Neural progenitor cell (in vitro differentiated cells): ENCODE measurements around the gene ARL2. TPM values are rescaled to one million over a fixed set of nuclear protein-coding genes. Genes with fewer than 3 reads are reported as not detected.

ENCODE experiments used
- DNase-seq: peaks from one replicate; pipeline ENCODE4 v3.0.0-alpha.2; 2016; ENCODE audit warnings: low spot score
- H2AFZ ChIP-seq: fragments of 200-600 bp; sonication (generic); replicated peaks from 2 replicates; pipeline ENCODE4 v1.6.1; 2016; ENCODE audit warnings: antibody characterized with exemption
- H3F3A ChIP-seq: fragments of 200-600 bp; sonication (generic); 2 replicates; pipeline ENCODE4 v1.6.1; 2016; ENCODE audit warnings: antibody characterized with exemption, low read depth
- H3K27ac ChIP-seq: fragments of 200-600 bp; sonication (generic); 2 replicates; pipeline ENCODE4 v1.5.1; 2016; ENCODE audit warnings: mild to moderate bottlenecking
- H3K27me3 ChIP-seq: fragments of 200-600 bp; sonication (generic); 2 replicates; pipeline ENCODE4 v1.6.1; 2016; ENCODE audit warnings: mild to moderate bottlenecking, moderate library complexity
- H3K36me3 ChIP-seq: fragments of 200-600 bp; sonication (generic); 2 replicates; pipeline ENCODE4 v1.5.1; 2016
- H3K4me1 ChIP-seq: fragments of 200-600 bp; sonication (generic); 2 replicates; pipeline ENCODE4 v1.6.1; 2016; ENCODE audit warnings: mixed run types
- H3K4me2 ChIP-seq: fragments of 200-600 bp; sonication (generic); 2 replicates; pipeline ENCODE4 v1.6.1; 2016
- H3K4me3 ChIP-seq: fragments of 200-600 bp; sonication (generic); 2 replicates; pipeline ENCODE4 v1.5.1; 2016
- H3K79me2 ChIP-seq: fragments of 200-600 bp; sonication (generic); 2 replicates; pipeline ENCODE4 v1.6.1; 2016; ENCODE audit warnings: low read depth
- H3K9ac ChIP-seq: fragments of 200-600 bp; sonication (generic); 2 replicates; pipeline ENCODE4 v1.6.1; 2016
- H3K9me3 ChIP-seq: fragments of 200-600 bp; sonication (generic); 2 replicates; pipeline ENCODE4 v1.5.1; 2016; ENCODE audit warnings: low read depth
- H4K20me1 ChIP-seq: fragments of 200-600 bp; sonication (generic); 2 replicates; pipeline ENCODE4 v1.6.1; 2016; ENCODE audit warnings: low read depth
- H3K27ac Mint-ChIP-seq: 3 replicates; pipeline ENCODE4 v1.8.0; 2021; ENCODE audit warnings: mixed read lengths
- H3K27me3 Mint-ChIP-seq: 2 replicates; pipeline ENCODE4 v1.8.0; 2022; ENCODE audit warnings: low read depth, mild to moderate bottlenecking, inconsistent platforms, moderate library complexity, mixed read lengths; ENCODE audit not compliant: insufficient read depth
- H3K36me3 Mint-ChIP-seq: 3 replicates; pipeline ENCODE4 v1.8.0; 2021; ENCODE audit warnings: mixed read lengths
- H3K4me1 Mint-ChIP-seq: 3 replicates; pipeline ENCODE4 v1.8.0; 2021; ENCODE audit warnings: mixed read lengths
- H3K4me3 Mint-ChIP-seq: 3 replicates; pipeline ENCODE4 v1.8.0; 2021; ENCODE audit warnings: mild to moderate bottlenecking, moderate library complexity, mixed read lengths
- H3K9me3 Mint-ChIP-seq: 3 replicates; pipeline ENCODE4 v1.8.0; 2020; ENCODE audit warnings: mixed read lengths
- EZH2 ChIP-seq: fragments of 200-600 bp; sonication (generic); IDR thresholded peaks from 2 replicates; pipeline ENCODE4 v1.6.1; 2017; ENCODE audit warnings: antibody characterized with exemption, mild to moderate bottlenecking, moderate library complexity
- EZH2phosphoT487 ChIP-seq: fragments of 200-600 bp; sonication (generic); IDR thresholded peaks from 2 replicates; pipeline ENCODE4 v1.6.1; 2017; ENCODE audit warnings: antibody characterized with exemption
- total RNA-seq: library from RNA; depleted of rRNA; stranded (reverse); fragments of >200 nt; gene quantifications from 2 replicates; pipeline ENCODE4 v1.2.3, GENCODE V29; 2015; ENCODE audit warnings: low replicate concordance
- TF ChIP-seq, protein P1 (sequence below): fragments of 200-600 bp; sonication (generic); IDR thresholded peaks from 2 replicates; pipeline ENCODE4 v1.5.1; 2017; ENCODE audit warnings: antibody characterized with exemption, mild to moderate bottlenecking

The ARL2 gene
- total RNA-seq, 1 donor from 2014 or later: 171 TPM

- Mint-ChIP-seq H3K9me3 (no peaks in the 10 kb centered on the region), H3K4me3 (peak overlapping the region; percentile 92), H3K36me3 (peaks cover 7% of the 10 kb centered on the region), H3K27ac (peak overlapping the region; percentile 91), H3K4me1 (peaks cover 9% of the 10 kb centered on the region), H3K27me3 (peaks cover 12% of the 10 kb centered on the region)
- H2AFZ ChIP-seq: peak overlapping the region; percentile 98
- TF ChIP-seq EZH2: no peak
- no peak for TF ChIP-seq EZH2phosphoT487
- TF ChIP-seq, protein P1, sequence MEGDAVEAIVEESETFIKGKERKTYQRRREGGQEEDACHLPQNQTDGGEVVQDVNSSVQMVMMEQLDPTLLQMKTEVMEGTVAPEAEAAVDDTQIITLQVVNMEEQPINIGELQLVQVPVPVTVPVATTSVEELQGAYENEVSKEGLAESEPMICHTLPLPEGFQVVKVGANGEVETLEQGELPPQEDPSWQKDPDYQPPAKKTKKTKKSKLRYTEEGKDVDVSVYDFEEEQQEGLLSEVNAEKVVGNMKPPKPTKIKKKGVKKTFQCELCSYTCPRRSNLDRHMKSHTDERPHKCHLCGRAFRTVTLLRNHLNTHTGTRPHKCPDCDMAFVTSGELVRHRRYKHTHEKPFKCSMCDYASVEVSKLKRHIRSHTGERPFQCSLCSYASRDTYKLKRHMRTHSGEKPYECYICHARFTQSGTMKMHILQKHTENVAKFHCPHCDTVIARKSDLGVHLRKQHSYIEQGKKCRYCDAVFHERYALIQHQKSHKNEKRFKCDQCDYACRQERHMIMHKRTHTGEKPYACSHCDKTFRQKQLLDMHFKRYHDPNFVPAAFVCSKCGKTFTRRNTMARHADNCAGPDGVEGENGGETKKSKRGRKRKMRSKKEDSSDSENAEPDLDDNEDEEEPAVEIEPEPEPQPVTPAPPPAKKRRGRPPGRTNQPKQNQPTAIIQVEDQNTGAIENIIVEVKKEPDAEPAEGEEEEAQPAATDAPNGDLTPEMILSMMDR: no peak
- H3K9ac ChIP-seq: no peak overlapping the region
- H3K4me1 ChIP-seq: no peaks in the 10 kb centered on the region
- H3F3A ChIP-seq: peaks cover 8% of the 10 kb centered on the region
- no peaks in the 10 kb centered on the region for H3K36me3 ChIP-seq
- H3K27ac ChIP-seq: no peak overlapping the region
- peak overlapping the region; percentile 76 for H3K4me3 ChIP-seq
- no peaks in the 10 kb centered on the region for H3K9me3 ChIP-seq
- H3K79me2 ChIP-seq: peaks cover 15% of the 10 kb centered on the region
- no peaks in the 10 kb centered on the region for H3K27me3 ChIP-seq
- peak overlapping the region; percentile 99 for H3K4me2 ChIP-seq
- peaks cover 17% of the 10 kb centered on the region for H4K20me1 ChIP-seq
- no peak for DNase-seq
Measured at GRCh38 chr11:65040520-65040846, 26.5 kb downstream of the ARL2 start.

GRCh38 chr11:65040847-65041622, 27.1 kb downstream of the ARL2 start, which contains the start of gene SAC3D1:
TSS of gene SAC3D1 (plus strand) at chr11:65041210. CDS start at chr11:65041293, 83 bp downstream.
- TF ChIP-seq EZH2phosphoT487 (no peak), EZH2 (no peak)
- TF ChIP-seq, protein P1: peak; percentile 6
- Histone ChIP-seq H3K9me3 (no peaks in the 10 kb centered on the region), H3F3A (peaks cover 8% of the 10 kb centered on the region), H3K9ac (peak within 1 kb of the TSS; percentile 60), H3K27me3 (no peaks in the 10 kb centered on the region), H3K4me1 (no peaks in the 10 kb centered on the region), H3K4me2 (peak within 1 kb of the TSS; percentile 99), H2AFZ (peak within 1 kb of the TSS; percentile 98), H3K79me2 (peaks cover 15% of the 10 kb centered on the region), H3K27ac (peak within 1 kb of the TSS; percentile 76), H4K20me1 (peaks cover 17% of the 10 kb centered on the region), H3K36me3 (no peaks in the 10 kb centered on the region), H3K4me3 (peak within 1 kb of the TSS; percentile 76)
- DNase-seq: peak; percentile 92
- Mint-ChIP-seq H3K9me3 (no peaks in the 10 kb centered on the region), H3K36me3 (peaks cover 7% of the 10 kb centered on the region), H3K27ac (peak within 1 kb of the TSS; percentile 91), H3K4me1 (peaks cover 9% of the 10 kb centered on the region), H3K27me3 (peaks cover 14% of the 10 kb centered on the region), H3K4me3 (peak within 1 kb of the TSS; percentile 93)

DNA sequence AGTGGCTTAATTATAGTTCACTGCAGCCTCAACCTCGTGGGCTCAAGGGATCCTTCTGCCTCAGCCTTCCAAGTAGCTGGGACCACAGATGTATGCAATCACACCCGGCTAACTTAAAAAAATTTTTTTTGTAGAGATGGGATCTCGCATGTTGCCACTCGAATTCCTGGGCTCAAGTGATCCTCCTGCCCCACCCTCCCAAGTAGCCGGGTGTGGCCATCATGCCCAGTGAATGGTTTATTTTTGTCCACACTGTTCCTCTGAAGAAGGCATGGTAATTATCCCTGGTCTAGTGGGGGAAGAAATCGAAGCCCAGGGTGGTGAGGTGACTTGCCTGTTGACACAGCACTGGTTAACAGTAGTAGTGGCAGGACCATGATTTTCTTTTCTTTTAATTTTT, 28.9 kb downstream of the ARL2 start:
- no peaks in the 10 kb centered on the region for H3K4me1 ChIP-seq
- no peaks in the 10 kb centered on the region for H3K27me3 ChIP-seq
- H3K9me3 ChIP-seq: no peaks in the 10 kb centered on the region
- H3K4me3 Mint-ChIP-seq: peak overlapping the region; percentile 93
- peaks cover 14% of the 10 kb centered on the region for H3K27me3 Mint-ChIP-seq
- no peak overlapping the region for H3K9ac ChIP-seq
- peaks cover 9% of the 10 kb centered on the region for H3K4me1 Mint-ChIP-seq
- TF ChIP-seq EZH2: no peak
- no peak for DNase-seq
- no peak overlapping the region for H2AFZ ChIP-seq
- H3K79me2 ChIP-seq: peaks cover 15% of the 10 kb centered on the region
- H3K36me3 ChIP-seq: no peaks in the 10 kb centered on the region
- peaks cover 8% of the 10 kb centered on the region for H3F3A ChIP-seq
- no peak overlapping the region for H3K4me3 ChIP-seq
- H3K4me2 ChIP-seq: no peak overlapping the region
- H3K27ac ChIP-seq: no peak overlapping the region
- peaks cover 7% of the 10 kb centered on the region for H3K36me3 Mint-ChIP-seq
- no peak overlapping the region for H3K27ac Mint-ChIP-seq
- no peaks in the 10 kb centered on the region for H3K9me3 Mint-ChIP-seq
- peaks cover 17% of the 10 kb centered on the region for H4K20me1 ChIP-seq

DNA sequence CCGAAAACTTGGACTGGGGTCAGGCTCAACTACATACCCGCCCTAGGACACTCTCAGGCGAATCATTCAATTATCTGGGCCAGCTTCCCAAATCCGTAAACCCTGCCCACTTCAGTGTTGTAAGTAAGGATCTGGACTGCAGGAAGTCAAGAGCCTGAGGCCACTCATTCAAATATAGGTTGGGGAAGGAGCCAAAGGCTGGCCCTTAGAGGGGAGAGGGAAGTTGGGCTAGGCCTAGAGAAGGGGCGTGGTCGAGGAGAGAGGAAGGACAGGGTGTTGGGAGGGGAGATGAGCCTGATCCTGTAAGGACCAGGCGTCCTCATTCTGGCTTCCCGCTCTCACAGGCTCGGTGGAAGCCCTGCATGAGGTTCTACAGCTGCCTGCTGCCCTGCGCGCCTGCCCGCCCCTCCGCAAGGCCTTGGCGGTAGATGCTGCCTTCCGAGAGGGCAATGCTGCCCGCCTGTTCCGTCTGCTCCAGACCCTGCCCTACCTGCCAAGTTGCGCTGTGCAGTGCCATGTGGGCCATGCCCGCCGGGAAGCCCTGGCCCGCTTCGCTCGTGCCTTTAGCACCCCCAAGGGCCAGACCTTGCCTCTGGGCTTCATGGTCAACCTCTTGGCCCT, 30.0 kb downstream of the ARL2 start:
- H2AFZ ChIP-seq: no peak overlapping the region
- no peak overlapping the region for H3K4me3 ChIP-seq
- H3K9me3 Mint-ChIP-seq: no peaks in the 10 kb centered on the region
- H3F3A ChIP-seq: peaks cover 8% of the 10 kb centered on the region
- no peak overlapping the region for H3K9ac ChIP-seq
- no peaks in the 10 kb centered on the region for H3K4me1 ChIP-seq
- H3K27me3 Mint-ChIP-seq: peaks cover 14% of the 10 kb centered on the region
- TF ChIP-seq EZH2: no peak
- TF ChIP-seq, protein P1: no peak
- TF ChIP-seq EZH2phosphoT487: no peak
- H4K20me1 ChIP-seq: peaks cover 17% of the 10 kb centered on the region
- peak overlapping the region; percentile 41 for H3K4me3 Mint-ChIP-seq
- no peaks in the 10 kb centered on the region for H3K9me3 ChIP-seq
- no peak overlapping the region for H3K27ac ChIP-seq
- H3K79me2 ChIP-seq: peaks cover 15% of the 10 kb centered on the region
- H3K4me2 ChIP-seq: no peak overlapping the region
- peaks cover 9% of the 10 kb centered on the region for H3K4me1 Mint-ChIP-seq
- H3K36me3 ChIP-seq: no peaks in the 10 kb centered on the region
- H3K27ac Mint-ChIP-seq: no peak overlapping the region
- no peaks in the 10 kb centered on the region for H3K27me3 ChIP-seq
- no peak for DNase-seq
- H3K36me3 Mint-ChIP-seq: peaks cover 7% of the 10 kb centered on the region
